ENCODE measurements around the gene TRIM52. TPM values are rescaled to one million over a fixed set of nuclear protein-coding genes. Genes with fewer than 3 reads are reported as not detected.

Gene TRIM52
- total and polyA plus RNA-seq, 10 of the 15 experiments (the other 5 are each of a cell fraction or from before 2014, with no cell fraction given): 1.4 to 24.3 (median 8.1) TPM

GRCh38 chr5:181235323-181235688 is 25.6 kb downstream of the TRIM52 start (continued):
- no peak for TF ChIP-seq ZBTB11 (CRISPR knock-in tag; IDR thresholded peaks at IDR 0.05)
- TF ChIP-seq SMAD1 (IDR thresholded peaks at IDR 0.05; ENCODE audit: low read depth, partially characterized antibody): no peak
- peak; percentile 28; the same call in 1 of the 3 replicates for TF ChIP-seq POU2F2 (IDR thresholded peaks at IDR 0.05; ENCODE audit: borderline replicate concordance, low read depth, low read length)
- no peak for TF ChIP-seq BCLAF1 (IDR thresholded peaks at IDR 0.05)
- no peak for TF ChIP-seq YBX1 (IDR thresholded peaks at IDR 0.05)

All from GM12878 (cell line).